HG03097 (cell line): ENCODE results near the gene FOXP1.

Source experiments
- ATAC-seq: cut with Tn5 transposase; IDR thresholded peaks from one replicate; pipeline ENCODE4 v1.9.1; 2021; ENCODE audit not compliant: unreplicated experiment, low FRiP score

FOXP1 gene

GRCh38 chr3:71409352-71409751 lies 174.2 kb downstream of the FOXP1 start:
- ATAC-seq = no peak

DNA sequence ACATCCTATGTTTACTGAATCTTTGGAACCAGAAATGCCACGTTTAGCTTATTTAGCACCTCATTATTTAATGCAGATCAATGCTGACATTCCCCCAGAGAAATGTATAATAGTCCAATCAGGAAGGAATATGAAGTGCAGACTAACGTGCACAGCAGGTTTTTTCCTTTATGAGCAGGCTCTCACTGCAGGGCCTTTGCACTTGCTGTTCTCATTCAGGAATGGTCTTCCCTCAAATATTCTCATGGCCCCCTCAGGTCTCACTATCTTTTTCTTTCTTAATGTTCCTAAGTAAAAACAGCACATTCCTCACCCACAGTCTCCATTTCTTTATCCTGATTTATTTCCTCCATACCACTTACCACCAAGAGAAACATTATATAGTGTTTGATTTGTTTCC lies 174.6 kb downstream of the FOXP1 start:
- ATAC-seq = no peak

- ATAC-seq = no peak
These were observed 175.7 kb downstream of the FOXP1 start for GRCh38 chr3:71407823-71408222.

DNA sequence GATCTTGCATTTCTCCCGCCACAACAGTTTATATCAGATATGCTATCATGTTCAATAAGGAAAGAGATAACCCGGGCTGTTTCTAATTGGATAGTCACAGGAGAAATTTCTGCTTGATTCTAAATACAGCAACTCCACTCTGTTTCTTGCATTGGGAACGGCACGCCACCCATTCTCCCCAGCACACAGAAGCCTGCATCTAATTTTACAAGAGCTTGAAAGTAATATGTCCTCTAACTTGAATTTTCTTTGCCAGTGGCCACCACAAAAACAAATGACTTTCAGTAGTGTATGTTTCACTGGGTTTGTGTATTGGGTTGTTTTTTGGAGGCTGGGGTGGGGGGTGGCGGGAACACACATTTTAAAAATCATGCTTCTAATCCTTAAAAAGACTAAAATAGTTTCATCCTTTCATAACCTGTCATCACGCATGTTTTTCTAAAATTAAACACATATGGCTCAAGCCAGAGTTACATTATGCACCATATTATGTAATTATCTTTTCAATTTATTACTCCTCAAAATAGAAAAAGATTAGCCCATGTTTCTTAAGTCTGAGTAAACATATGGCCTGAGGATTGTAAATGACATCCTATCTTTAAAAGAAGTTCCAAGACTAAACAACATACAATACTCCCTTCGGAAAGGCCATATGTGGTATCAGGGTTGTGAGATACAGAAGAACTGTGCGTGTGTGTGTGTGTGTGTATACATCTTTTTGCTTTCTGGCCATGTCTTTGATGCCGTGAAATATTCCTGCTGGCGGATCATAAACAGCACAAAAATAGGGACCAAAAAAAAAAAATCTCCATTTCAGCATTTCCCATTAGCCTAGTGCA lies 176.3 kb downstream of the FOXP1 start:
- ATAC-seq = no peak

DNA sequence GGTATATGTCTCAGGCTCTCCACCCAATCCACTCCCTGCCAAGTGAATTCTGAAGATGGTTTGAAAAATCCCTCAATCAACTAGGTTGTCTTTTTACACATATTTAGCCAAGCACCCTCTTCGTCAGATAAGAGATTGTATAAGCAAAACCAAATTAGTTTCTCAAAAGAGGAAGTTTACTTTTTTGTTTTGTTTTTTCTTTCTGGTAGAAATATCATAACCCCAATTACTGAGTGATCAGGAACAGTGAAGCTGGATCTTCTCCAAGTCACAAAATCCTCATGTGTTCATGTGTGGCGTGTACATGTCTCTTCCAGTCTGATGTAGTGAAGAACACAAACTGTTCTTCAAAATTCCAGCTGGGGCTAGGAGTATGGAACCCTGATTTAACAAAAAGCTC lies 180.6 kb downstream of the FOXP1 start:
- ATAC-seq = no peak

- no peak for ATAC-seq
These were observed 181.2 kb downstream of the FOXP1 start for GRCh38 chr3:71402280-71402679.

- ATAC-seq = no peak
These were observed 181.8 kb downstream of the FOXP1 start for GRCh38 chr3:71401695-71402231.

DNA sequence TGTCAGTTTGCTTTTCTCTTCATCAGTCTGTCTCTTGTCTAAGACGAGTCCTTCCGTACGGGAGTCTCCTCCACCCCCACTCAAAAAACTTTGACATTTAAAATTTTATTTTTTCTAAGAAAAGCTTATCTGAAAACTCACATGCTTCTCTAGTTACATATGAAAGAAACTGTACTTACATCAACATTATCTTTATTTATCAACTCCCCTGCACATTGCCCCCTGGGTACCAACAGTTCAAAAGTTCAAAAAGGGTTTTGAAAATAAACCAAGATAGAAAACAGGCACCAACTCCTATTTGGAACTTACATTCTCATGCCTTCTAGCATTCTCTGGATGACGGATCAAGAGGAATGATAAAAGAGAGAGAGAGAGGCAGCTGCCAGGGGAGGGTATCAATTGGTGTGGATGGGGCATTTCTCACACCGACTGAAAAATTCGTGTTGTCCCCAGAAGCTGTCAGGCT lies 182.5 kb downstream of the FOXP1 start:
- ATAC-seq = no peak

DNA sequence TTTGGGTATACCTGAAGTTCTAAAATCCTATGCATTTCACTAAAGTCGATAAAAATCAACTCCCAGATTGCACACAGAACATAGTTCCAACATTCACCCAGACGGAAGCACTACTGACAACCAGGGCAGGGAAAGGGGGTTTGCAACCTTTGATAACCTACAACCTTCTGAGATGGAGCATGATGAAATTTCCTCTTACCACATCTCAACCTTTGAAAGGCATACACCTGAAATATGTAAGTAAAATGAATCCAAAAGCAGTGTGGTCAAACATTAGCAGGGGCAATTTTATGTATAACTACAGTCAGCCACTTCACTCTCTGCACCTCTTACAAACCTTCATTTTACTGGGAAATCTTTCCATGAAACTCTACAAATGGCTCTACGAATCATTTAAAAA lies 184.1 kb downstream of the FOXP1 start:
- no peak for ATAC-seq

DNA sequence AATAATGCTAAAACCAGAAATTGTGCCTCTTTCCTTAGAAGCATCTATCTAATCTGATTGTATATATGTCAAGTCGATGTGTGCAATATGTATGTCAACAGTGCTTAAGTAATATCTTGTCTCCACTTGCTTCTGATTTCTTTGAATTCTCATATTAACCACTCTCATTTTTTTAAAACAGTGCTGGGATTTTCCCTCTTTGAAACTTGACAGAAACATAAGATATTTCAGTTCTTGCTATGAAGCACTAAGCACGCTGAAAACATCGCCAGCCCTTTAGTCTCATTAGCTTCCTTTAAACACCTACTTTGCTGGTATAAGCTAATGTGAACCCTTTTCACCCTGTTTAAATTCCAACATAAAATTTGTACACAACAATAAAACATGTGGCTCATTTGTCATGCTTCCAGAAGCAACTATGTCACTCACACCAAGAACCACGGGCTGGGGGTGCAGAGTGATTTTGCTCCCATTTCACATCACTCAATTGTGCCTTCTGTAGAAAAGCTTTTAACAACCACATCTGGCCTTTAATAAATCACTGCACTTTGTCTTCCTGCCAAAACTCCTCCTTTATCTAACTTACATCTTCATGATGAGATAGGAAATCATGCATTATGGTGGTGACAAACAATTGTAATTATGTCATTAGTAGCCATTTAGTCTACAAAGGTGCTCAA lies 185.2 kb downstream of the FOXP1 start:
- ATAC-seq = no peak

DNA sequence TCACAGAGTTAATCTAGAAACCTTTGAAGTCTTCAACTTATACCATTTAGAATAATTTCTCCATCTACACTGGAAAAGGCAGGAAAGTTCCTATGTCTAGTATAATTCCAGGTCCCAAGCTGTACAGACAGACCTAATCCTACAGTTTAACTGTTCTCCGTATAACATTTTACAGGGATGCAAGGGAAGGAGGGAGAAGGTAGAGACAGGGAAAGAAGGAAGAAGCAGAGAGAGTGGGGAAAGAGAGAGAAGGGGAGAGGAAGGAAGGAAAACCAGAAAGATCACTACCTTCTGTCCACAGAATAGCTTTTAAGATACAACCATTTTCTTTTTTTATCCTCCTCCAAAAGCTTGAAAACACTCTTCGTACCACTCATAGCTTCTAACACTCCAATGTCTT lies 185.8 kb downstream of the FOXP1 start:
- no peak for ATAC-seq

GRCh38 chr3:71397046-71397445 lies 186.5 kb downstream of the FOXP1 start:
- ATAC-seq = no peak

DNA sequence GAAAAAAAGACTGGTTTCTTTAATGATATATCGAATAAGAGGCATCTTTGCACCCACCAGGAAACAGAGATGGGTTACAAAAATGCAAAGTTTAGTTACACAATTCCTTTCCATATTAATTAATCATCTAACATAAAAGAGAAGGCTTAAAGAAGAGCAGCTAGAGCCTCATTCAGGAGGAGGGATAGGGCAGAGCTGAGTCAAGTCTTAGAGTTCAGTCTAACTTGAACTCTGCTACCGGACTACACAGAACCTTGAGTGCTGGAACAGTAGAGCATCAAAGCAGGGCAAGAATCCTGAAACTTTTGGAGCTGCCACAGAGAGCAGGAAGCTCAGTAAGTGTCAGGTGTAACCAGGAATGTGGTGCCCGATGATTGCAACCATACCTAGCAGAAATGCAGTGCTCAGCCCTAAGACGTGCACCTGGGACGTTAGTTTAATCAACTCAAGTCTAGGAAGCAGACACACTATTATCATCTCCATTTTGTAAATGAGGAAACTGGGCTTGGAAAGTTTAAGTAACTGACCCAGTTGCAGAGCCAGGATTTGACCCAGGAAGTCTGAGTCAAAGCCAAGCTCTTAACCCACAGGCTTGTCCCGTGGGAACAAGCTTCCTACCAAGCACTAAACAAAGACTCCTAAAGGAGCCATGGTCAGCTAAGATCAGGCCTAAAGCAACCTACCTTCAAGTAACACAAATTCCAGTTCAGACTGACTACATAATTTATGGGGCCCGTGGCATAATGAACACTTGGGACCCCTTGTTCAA lies 187.4 kb downstream of the FOXP1 start:
- no peak for ATAC-seq

- ATAC-seq = no peak
These were observed 188.1 kb downstream of the FOXP1 start for GRCh38 chr3:71395470-71395869.

- no peak for ATAC-seq
These were observed 189.8 kb downstream of the FOXP1 start for GRCh38 chr3:71393745-71394144.

GRCh38 chr3:71393093-71393492 lies 190.4 kb downstream of the FOXP1 start:
- ATAC-seq = no peak

DNA sequence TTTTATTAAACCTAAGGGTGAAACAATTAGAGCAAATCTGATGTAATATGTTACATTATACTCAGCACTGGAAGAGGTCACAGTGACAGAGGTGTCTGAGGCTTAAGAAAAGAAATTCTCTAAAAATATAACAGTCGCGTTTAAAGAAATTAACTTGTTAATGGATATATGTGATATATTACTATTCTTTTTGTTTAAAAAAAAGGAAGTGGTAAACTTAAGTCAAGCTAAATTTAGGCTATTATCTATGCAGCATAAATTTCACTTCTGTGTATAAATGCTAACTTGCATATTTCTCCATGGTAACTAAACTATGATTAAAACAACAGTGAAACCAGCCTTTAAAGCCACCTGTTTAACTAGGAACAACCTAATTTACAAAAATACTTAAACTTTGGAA lies 191.3 kb downstream of the FOXP1 start:
- peak; percentile 58 for ATAC-seq

- no peak for ATAC-seq
These were observed 192.2 kb downstream of the FOXP1 start for GRCh38 chr3:71391361-71391760.

DNA sequence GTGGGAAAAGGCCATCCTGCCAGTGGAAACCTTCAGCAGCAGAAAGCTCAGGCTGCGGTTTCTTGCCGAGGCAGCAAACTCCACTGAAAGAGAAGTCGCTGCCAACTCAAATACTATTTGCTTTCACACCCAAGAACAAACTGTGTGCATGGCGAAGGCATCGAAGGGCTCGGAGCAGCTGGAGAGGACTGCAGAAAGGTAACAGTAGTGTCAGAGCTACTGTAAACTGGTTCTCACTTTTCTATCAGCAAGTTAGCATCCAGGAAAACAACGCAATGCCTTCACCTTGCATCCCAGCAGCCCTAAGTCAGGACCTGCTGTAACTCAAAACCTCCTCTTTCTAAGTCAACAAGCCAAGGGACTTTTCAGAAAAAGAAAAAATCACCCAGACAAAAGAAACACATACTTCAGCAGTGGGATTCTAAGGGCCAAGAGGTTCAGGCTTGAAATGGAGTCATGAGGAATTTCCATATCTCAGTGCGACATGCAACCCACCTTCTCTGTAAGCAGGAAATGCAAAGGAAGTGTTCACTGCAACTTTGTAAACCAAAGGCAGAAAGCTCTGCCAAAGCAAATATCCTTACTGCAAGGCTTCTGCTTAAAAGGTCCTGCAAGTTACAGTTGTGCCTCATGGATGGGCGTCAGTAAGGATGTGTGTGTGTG lies 193.5 kb downstream of the FOXP1 start:
- ATAC-seq = no peak

GRCh38 chr3:71389191-71389590 lies 194.3 kb downstream of the FOXP1 start:
- ATAC-seq = no peak
